ES-I3 (cell line): ENCODE results near the gene HCN1.

Experiments
- H3K36me3 ChIP-seq: 2 replicates; pipeline ENCODE4 v1.6.1; 2013; ENCODE audit warnings: mild to moderate bottlenecking, low read length, control low read depth, moderate library complexity; ENCODE audit not compliant: insufficient read depth
- H3K4me1 ChIP-seq: 2 replicates; pipeline ENCODE4 v1.6.1; 2013; ENCODE audit warnings: mild to moderate bottlenecking, control low read depth, low read length; ENCODE audit not compliant: insufficient read depth
- H3K9ac ChIP-seq: 2 replicates; pipeline ENCODE4 v1.6.1; 2013; ENCODE audit warnings: low read depth, mild to moderate bottlenecking, low read length, moderate library complexity
- H3K9me3 ChIP-seq: 2 replicates; pipeline ENCODE4 v1.6.1; 2013; ENCODE audit warnings: mild to moderate bottlenecking, low read length, moderate library complexity; ENCODE audit not compliant: control insufficient read depth, insufficient read depth

Gene HCN1

GRCh38 chr5:45696206-45696836 lies at the start of gene HCN1:
Gene HCN1 (minus strand): TSS chr5:45696380.
- Histone ChIP-seq H3K9ac (peak within 1 kb of the TSS; percentile 51; the same call in 1 of the 2 replicates), H3K4me1 (0 out of 2 replicates have a peak, but pooled peaks cover 2% of the 10 kb centered on the region), H3K36me3 (no peaks in the 10 kb centered on the region), H3K9me3 (no peaks in the 10 kb centered on the region)

GRCh38 chr5:45741110-45741509 lies 44.9 kb upstream of the HCN1 start:
- H3K4me1 ChIP-seq: no peaks in the 10 kb centered on the region; the same call in 1 of the 2 replicates
- no peaks in the 10 kb centered on the region for H3K9me3 ChIP-seq
- H3K9ac ChIP-seq: no peak overlapping the region
- no peaks in the 10 kb centered on the region for H3K36me3 ChIP-seq

- H3K36me3 ChIP-seq: no peaks in the 10 kb centered on the region
- H3K9me3 ChIP-seq: no peaks in the 10 kb centered on the region
- H3K9ac ChIP-seq: no peak overlapping the region
- H3K4me1 ChIP-seq: no peaks in the 10 kb centered on the region; the same call in 1 of the 2 replicates
Observed at GRCh38 chr5:45737153-45737552, 41.0 kb upstream of the HCN1 start.

DNA sequence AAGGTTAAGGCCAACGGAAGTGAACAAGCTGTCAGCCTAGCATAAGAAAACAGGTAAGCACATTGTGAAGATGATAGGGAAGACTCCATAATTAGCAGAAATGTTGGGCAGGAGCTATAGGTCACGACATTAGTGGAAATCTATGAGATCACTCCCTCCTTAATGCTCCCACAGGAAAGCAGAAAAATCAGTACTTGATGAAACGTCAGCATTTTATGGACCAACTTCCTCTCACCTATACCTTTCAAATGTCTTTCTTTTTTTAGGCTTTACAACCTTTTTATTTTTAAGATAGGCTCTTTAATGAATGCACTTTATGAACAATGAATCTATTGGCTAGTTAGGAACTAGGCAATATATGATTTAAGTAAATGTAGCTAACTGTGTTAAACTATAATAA lies 29.4 kb upstream of the HCN1 start:
- H3K4me1 ChIP-seq: no peaks in the 10 kb centered on the region
- no peaks in the 10 kb centered on the region for H3K9me3 ChIP-seq
- H3K9ac ChIP-seq: no peak overlapping the region
- H3K36me3 ChIP-seq: no peaks in the 10 kb centered on the region

GRCh38 chr5:45697201-45697600 lies 1.0 kb upstream of the HCN1 start:
- no peak overlapping the region for H3K9ac ChIP-seq
- H3K9me3 ChIP-seq: no peaks in the 10 kb centered on the region
- no peaks in the 10 kb centered on the region for H3K36me3 ChIP-seq
- 0 out of 2 replicates have a peak, but pooled peaks cover 2% of the 10 kb centered on the region for H3K4me1 ChIP-seq

DNA sequence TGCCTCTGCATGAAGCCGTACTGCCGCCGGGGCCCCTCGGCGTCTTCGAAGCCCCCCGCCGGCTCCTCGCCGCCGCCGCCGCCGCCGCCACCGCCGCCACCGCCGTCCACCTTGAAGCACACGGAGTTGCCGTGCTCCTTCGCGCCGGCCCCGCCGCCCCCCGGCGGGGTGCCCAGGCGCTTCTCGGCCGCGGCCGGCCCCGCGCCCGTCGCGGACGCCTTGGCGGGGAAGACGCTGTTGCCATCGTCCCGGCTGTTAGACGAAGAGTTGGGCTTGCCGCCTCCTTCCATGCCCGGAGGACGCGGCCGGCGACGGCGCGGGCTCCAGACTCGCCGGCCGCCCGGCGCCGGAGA lies 400 bp downstream of the HCN1 start:
- no peaks in the 10 kb centered on the region for H3K36me3 ChIP-seq
- no peaks in the 10 kb centered on the region for H3K9me3 ChIP-seq
- peak overlapping the region; percentile 51; the same call in 1 of the 2 replicates for H3K9ac ChIP-seq
- 0 out of 2 replicates have a peak, but pooled peaks cover 2% of the 10 kb centered on the region for H3K4me1 ChIP-seq

DNA sequence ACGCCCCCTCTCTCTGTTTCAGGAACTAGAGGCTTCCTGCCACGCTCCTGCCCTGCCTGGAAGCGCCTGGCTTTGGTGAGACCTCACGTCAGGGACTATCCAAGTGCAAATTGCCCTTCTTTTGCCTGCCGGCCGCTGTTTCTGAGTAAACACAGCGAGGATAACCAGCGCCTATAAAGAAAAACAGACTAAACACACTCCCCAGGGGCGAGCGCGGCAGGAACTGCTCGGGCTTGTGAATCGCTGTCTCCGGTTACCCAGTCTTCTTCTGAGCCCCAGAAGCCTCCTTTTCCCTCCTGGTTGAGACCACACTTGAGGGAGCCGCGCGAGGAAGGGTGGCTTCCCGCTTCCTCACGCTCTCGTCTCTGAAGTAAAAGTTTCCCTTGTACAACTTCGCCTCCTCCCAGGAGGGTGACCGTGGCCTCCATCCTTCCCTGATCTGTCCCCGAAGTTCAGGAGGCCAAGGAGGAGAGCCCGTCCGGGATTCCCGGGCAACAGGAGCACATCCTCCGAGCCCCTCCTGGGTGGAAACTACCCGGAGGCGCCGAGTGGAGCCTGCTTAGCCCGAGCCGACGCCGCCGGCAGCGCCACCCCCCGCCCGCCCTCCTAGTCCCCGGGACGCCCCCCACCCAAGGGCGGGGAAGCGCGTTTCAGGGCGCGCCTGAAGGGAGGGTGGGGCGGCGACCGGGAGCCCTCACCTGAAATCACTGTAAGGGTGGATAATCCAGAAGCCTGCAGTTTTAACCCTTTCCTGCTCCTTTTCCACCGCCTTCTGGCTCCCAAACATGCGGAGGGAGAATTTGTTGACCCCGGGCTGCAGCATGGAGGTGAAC lies 993 bp downstream of the HCN1 start:
- peak overlapping the region; percentile 51; the same call in 1 of the 2 replicates for H3K9ac ChIP-seq
- H3K4me1 ChIP-seq: 0 out of 2 replicates have a peak, but pooled peaks cover 2% of the 10 kb centered on the region
- H3K36me3 ChIP-seq: no peaks in the 10 kb centered on the region
- H3K9me3 ChIP-seq: no peaks in the 10 kb centered on the region

- Histone ChIP-seq H3K9ac (peak overlapping the region; percentile 51; the same call in 1 of the 2 replicates), H3K36me3 (no peaks in the 10 kb centered on the region), H3K4me1 (0 out of 2 replicates have a peak, but pooled peaks cover 2% of the 10 kb centered on the region), H3K9me3 (no peaks in the 10 kb centered on the region)
Observed at GRCh38 chr5:45694255-45694814, 1.8 kb downstream of the HCN1 start.

- Histone ChIP-seq H3K9me3 (no peaks in the 10 kb centered on the region), H3K36me3 (no peaks in the 10 kb centered on the region), H3K9ac (no peak overlapping the region), H3K4me1 (0 out of 2 replicates have a peak, but pooled peaks cover 2% of the 10 kb centered on the region)
Observed at GRCh38 chr5:45692481-45692880, 3.7 kb downstream of the HCN1 start.

DNA sequence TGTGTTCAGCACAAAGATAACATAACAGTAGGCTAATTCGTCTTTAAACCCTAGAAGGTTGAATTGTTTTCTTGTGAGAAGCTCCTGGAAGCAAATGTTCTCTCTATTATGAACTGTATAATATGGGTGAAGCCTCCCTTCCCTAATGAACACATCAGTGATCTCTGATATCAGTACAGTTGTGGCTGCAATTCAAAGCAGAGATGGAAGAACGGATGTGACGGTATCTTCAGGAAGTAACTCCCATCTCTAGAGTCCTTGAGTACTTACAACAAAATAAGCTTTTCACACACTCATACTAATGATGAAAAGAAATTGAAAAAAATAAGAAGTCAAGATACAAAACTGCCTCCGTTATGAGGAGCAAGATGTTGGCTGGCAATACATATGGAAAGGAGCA lies 4.5 kb downstream of the HCN1 start:
- no peak overlapping the region for H3K9ac ChIP-seq
- H3K36me3 ChIP-seq: no peaks in the 10 kb centered on the region
- no peaks in the 10 kb centered on the region for H3K4me1 ChIP-seq
- no peaks in the 10 kb centered on the region for H3K9me3 ChIP-seq

DNA sequence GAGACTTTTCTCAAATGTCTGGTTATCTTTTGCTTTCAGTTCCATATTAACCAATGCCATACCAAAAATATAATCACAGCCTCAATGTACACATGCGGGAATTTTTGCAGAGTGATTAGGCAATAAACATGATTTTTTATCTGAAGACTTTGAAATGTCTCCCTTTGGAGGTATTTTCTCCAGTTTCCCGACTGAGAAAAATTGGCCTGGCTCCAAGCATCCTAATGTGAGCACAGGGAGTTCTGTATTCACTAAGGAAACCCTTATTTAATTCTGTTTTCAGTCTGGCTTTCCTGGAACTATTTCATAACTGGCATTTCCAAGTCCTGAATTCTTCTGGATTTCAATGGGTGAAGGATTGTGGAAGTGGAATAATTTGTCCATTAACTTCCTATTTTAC lies 8.5 kb downstream of the HCN1 start:
- no peak overlapping the region for H3K9ac ChIP-seq
- H3K4me1 ChIP-seq: no peaks in the 10 kb centered on the region
- H3K36me3 ChIP-seq: no peaks in the 10 kb centered on the region
- H3K9me3 ChIP-seq: no peaks in the 10 kb centered on the region

DNA sequence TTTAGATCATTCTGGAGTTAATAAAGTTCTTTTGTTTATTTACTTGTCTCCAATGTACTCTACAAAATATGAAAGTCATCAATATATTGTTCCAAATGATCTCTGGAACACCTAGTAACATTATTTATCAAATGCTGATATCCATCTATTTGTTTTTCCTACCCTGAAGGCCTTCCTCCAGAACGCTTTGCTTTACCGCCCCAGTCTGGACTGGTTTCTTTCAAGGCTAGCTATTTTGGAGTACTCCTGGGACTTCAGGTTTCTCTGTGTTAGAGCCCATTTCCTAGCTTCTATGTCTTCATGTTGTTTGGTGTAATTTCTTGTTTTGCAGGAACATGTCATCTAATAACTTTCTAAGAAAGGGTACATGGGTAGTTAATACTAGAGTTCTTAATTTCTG lies 9.6 kb downstream of the HCN1 start:
- H3K4me1 ChIP-seq: no peaks in the 10 kb centered on the region
- H3K36me3 ChIP-seq: no peaks in the 10 kb centered on the region
- no peak overlapping the region for H3K9ac ChIP-seq
- no peaks in the 10 kb centered on the region for H3K9me3 ChIP-seq

DNA sequence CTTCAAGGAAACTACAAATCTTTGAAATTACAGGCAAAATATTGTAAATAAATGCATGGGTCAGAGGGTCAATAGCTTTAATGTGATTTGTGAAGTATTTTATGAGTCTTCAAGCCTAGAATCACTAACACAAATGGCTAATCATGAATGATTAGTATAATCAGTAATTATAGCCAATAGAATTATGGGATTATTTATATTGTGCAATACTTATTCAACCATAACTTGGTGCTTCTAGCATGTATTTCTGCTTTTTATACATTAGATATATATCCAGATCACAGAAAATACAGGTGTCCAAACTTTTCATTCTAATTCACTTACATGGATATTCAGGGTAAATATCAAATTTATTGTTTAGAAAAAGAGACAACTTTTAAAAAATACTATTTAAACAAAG lies 12.1 kb downstream of the HCN1 start:
- no peaks in the 10 kb centered on the region; the same call in 1 of the 2 replicates for H3K4me1 ChIP-seq
- H3K36me3 ChIP-seq: no peaks in the 10 kb centered on the region
- H3K9ac ChIP-seq: no peak overlapping the region
- no peaks in the 10 kb centered on the region for H3K9me3 ChIP-seq

GRCh38 chr5:45680950-45681349 lies 15.2 kb downstream of the HCN1 start:
- Histone ChIP-seq H3K9ac (no peak overlapping the region), H3K9me3 (no peaks in the 10 kb centered on the region), H3K4me1 (no peaks in the 10 kb centered on the region; the same call in 1 of the 2 replicates), H3K36me3 (no peaks in the 10 kb centered on the region)
